ENCODE results near the gene ARID1B. TPM values are rescaled to one million over a fixed set of nuclear protein-coding genes. Genes with fewer than 3 reads are reported as not detected.

Gene ARID1B
- total and polyA plus RNA-seq, 2 of the 4 experiments (the other 2 are of a cell fraction), result 14.5 to 20.1 TPM

GRCh38 chr6:156780962-156781853, 4.0 kb downstream of the ARID1B start (continued):
- TF ChIP-seq MXI1 (IDR thresholded peaks at IDR 0.05; ENCODE audit: borderline replicate concordance, low read depth, low read length) (no peak), CEBPB (IDR thresholded peaks at IDR 0.05; ENCODE audit: low read depth, low read length) (no peak), MAFK (IDR thresholded peaks at IDR 0.05; ENCODE audit: low read depth, low read length) (no peak)

All from IMR-90 (cell line).